OCI-LY7 (cell line): ENCODE measurements around the gene CKMT2. TPM values are rescaled to one million over a fixed set of nuclear protein-coding genes. Genes with fewer than 3 reads are reported as not detected.

Experiments used
- BruUV-seq: library from RNA; stranded (reverse); fragments of 400-500 nt; replicated peaks from 2 replicates; lab custom pipeline; 2021; lab: Mats Ljungman, UMichigan
- CTCF ChIA-PET: fragments of 300-600 bp; sonication (Branson Sonifier 250); formaldehyde crosslinking; loops from one replicate; lab custom pipeline; 2022; ENCODE audit warnings: antibody characterized with exemption; ENCODE audit not compliant: unreplicated experiment; lab: Charles Lee
- POLR2A ChIA-PET: fragments of 300-600 bp; sonication (Branson Sonifier 250); formaldehyde crosslinking; loops from one replicate; lab custom pipeline; 2022; ENCODE audit warnings: antibody characterized with exemption; lab: Charles Lee
- DNase-seq: peaks from one replicate; pipeline ENCODE4 v3.0.0-alpha.2; 2015; ENCODE audit warnings: low spot score
- H2AFZ ChIP-seq: fragments of 200-600 bp; sonication (generic), shearing (Covaris generic); 2 replicates; pipeline ENCODE4 v1.6.1; 2014; ENCODE audit warnings: mild to moderate bottlenecking, antibody characterized with exemption, low read length, moderate library complexity
- H3K27ac ChIP-seq: fragments of 200-600 bp; sonication (generic); 2 replicates; pipeline ENCODE4 v1.5.1; 2014; ENCODE audit warnings: mixed run types, low read depth, mild to moderate bottlenecking, moderate library complexity, low read length, inconsistent platforms; ENCODE audit not compliant: poor library complexity, severe bottlenecking
- H3K36me3 ChIP-seq: fragments of 200-600 bp; sonication (generic); 2 replicates; pipeline ENCODE4 v1.6.1; 2014; ENCODE audit warnings: mild to moderate bottlenecking, antibody characterized with exemption, low read length, moderate library complexity, mixed read lengths; ENCODE audit not compliant: insufficient read depth
- H3K4me1 ChIP-seq: fragments of 200-600 bp; sonication (generic); 2 replicates; pipeline ENCODE4 v1.5.1; 2014; ENCODE audit warnings: mild to moderate bottlenecking, low read length; ENCODE audit not compliant: insufficient read depth, poor library complexity, severe bottlenecking
- H3K4me2 ChIP-seq: fragments of 200-600 bp; sonication (generic); 2 replicates; pipeline ENCODE4 v1.6.1; 2014; ENCODE audit warnings: mild to moderate bottlenecking, low read length
- H3K4me3 ChIP-seq: fragments of 200-600 bp; sonication (generic); 2 replicates; pipeline ENCODE4 v1.5.1; 2014; ENCODE audit warnings: mild to moderate bottlenecking, low read depth, low read length; ENCODE audit not compliant: poor library complexity, severe bottlenecking
- H3K79me2 ChIP-seq: fragments of 200-600 bp; sonication (generic); 2 replicates; pipeline ENCODE4 v1.6.1; 2016; ENCODE audit warnings: low read depth, mild to moderate bottlenecking, low read length, moderate library complexity, mixed read lengths; ENCODE audit not compliant: insufficient read depth
- H3K9me2 ChIP-seq: fragments of 200-600 bp; sonication (generic); 2 replicates; pipeline ENCODE4 v1.6.1; 2016; ENCODE audit warnings: mild to moderate bottlenecking, low read length, mixed read lengths; ENCODE audit not compliant: insufficient read depth
- H3K9me3 ChIP-seq: fragments of 200-600 bp; sonication (generic); 2 replicates; pipeline ENCODE4 v1.6.1; 2014; ENCODE audit warnings: mild to moderate bottlenecking, mixed run types, low read length, mixed read lengths
- H4K20me1 ChIP-seq: fragments of 200-600 bp; sonication (generic); 2 replicates; pipeline ENCODE4 v1.6.1; 2014; ENCODE audit warnings: mild to moderate bottlenecking, antibody characterized with exemption, low read length, moderate library complexity, mixed read lengths; ENCODE audit not compliant: insufficient read depth
- EZH2phosphoT487 ChIP-seq: fragments of 200-600 bp; sonication (generic); IDR thresholded peaks from 2 replicates; pipeline ENCODE4 v1.6.1; 2018; ENCODE audit warnings: low read depth, borderline replicate concordance, mild to moderate bottlenecking, mixed run types, antibody characterized with exemption, low read length, moderate library complexity, mixed read lengths
- intact Hi-C: fragments of 100-400 bp; cut with micrococcal nuclease; formaldehyde crosslinking; loops from one replicate; pipeline ENCODE4 v1.10.0; 2022; ENCODE audit not compliant: unreplicated experiment
- total RNA-seq, 2 experiments: library from RNA; depleted of rRNA in 1 of 2; stranded (reverse); fragments of >200 nt in 1 of 2; shearing (Covaris generic) in 1 of 2; gene quantifications; 2 replicates each; pipeline ENCODE4 v1.2.3, GENCODE V29; 2014 to 2022
- TF ChIP-seq, protein P1 (sequence below): fragments of 200-600 bp; sonication (generic); conservative IDR thresholded peaks from 2 replicates; pipeline ENCODE4 v1.5.1; 2014; ENCODE audit warnings: mild to moderate bottlenecking, antibody characterized with exemption, low read length, moderate library complexity, mixed read lengths

The CKMT2 gene
- total RNA-seq, 2 experiments from 2014 or later, result not detected

GRCh38 chr5:81265101-81265500 lies 32.0 kb downstream of the CKMT2 start:
- Histone ChIP-seq H3K9me3 (no peaks in the 10 kb centered on the region), H3K27ac (no peak overlapping the region), H3K36me3 (no peaks in the 10 kb centered on the region; the same call in 1 of the 2 replicates), H3K4me1 (peaks cover 8% of the 10 kb centered on the region), H3K4me2 (no peak overlapping the region), H4K20me1 (no peaks in the 10 kb centered on the region), H3K79me2 (no peaks in the 10 kb centered on the region), H2AFZ (no peak overlapping the region), H3K9me2 (no peaks in the 10 kb centered on the region), H3K4me3 (no peak overlapping the region)
- no TSS peak for BruUV-seq
- DNase-seq, result no peak
- POLR2A ChIA-PET, result no interaction called here
- intact Hi-C loops, result no loop called here
- TF ChIP-seq EZH2phosphoT487, result no peak
- TF ChIP-seq, protein P1, sequence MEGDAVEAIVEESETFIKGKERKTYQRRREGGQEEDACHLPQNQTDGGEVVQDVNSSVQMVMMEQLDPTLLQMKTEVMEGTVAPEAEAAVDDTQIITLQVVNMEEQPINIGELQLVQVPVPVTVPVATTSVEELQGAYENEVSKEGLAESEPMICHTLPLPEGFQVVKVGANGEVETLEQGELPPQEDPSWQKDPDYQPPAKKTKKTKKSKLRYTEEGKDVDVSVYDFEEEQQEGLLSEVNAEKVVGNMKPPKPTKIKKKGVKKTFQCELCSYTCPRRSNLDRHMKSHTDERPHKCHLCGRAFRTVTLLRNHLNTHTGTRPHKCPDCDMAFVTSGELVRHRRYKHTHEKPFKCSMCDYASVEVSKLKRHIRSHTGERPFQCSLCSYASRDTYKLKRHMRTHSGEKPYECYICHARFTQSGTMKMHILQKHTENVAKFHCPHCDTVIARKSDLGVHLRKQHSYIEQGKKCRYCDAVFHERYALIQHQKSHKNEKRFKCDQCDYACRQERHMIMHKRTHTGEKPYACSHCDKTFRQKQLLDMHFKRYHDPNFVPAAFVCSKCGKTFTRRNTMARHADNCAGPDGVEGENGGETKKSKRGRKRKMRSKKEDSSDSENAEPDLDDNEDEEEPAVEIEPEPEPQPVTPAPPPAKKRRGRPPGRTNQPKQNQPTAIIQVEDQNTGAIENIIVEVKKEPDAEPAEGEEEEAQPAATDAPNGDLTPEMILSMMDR, result no peak
- CTCF ChIA-PET, result no interaction called here

DNA sequence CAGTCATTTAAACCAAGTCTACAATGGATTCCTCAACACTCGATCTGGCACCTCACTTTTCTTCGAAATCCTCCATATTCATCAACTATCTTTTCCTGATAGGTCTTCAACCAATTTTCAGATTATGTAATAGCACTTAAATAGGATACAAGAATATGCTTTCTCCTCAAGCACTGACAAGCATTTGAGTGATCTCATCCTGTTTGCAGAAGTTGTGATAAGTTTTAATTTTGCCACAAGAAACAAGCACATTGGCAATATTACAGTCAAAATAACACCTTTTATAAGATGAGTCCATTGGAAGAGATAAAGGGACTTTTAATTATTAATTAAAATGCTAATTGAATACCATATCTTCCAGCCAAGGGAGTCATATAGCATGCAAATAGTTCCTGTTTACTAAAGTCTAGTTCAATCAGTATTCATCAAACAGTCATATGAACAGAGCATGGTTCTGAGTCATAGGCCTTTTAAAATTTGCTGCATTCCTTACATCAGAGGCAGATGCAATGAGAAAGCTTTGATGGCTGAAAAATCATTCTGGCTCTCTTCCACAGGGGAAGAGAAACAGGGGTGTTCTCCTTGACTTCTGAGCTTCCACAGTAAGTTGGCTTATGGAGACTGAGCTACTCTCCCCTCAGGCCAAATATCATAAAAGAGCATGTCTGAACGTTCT lies 35.5 kb downstream of the CKMT2 start:
- Histone ChIP-seq H3K9me3 (0 out of 2 replicates have a peak, but pooled peaks cover 4% of the 10 kb centered on the region), H3K4me2 (no peak overlapping the region), H2AFZ (no peak overlapping the region), H3K9me2 (no peaks in the 10 kb centered on the region), H3K79me2 (0 out of 2 replicates have a peak, but pooled peaks cover 16% of the 10 kb centered on the region), H4K20me1 (no peaks in the 10 kb centered on the region), H3K4me1 (peaks cover 18% of the 10 kb centered on the region), H3K4me3 (no peak overlapping the region), H3K27ac (no peak overlapping the region), H3K36me3 (no peaks in the 10 kb centered on the region; the same call in 1 of the 2 replicates)
- no peak for DNase-seq
- BruUV-seq, result no TSS peak
- ChIA-PET POLR2A (interaction anchor here (0.7 kb wide), 1 partner anchor 987 kb away, joined by 5 read pairs; no protein-coding TSS in a partner anchor), CTCF (no interaction called here)
- intact Hi-C loops, result no loop called here
- no peak for TF ChIP-seq EZH2phosphoT487
- TF ChIP-seq, protein P1, result no peak
